HepG2 (cell line): ENCODE results near the gene EIF2B1.

Experiments used
- ARHGAP35 ChIP-seq: sonication (generic); formaldehyde crosslinking; IDR thresholded peaks from 2 replicates; pipeline ENCODE4 v1.9.0; 2022; ENCODE audit warnings: mild to moderate bottlenecking, inconsistent platforms, moderate library complexity, missing genetic modification reagents, borderline replicate concordance
- EP300 ChIP-seq, 3 experiments: sonication (generic) in 1 of 3; formaldehyde crosslinking in 1 of 3; IDR thresholded peaks; 2 replicates each; pipeline versions ENCODE4 v1.5.1 to v1.6.1; 2011 to 2020; ENCODE audit warnings: low read depth in 2 of 3, low read length in 2 of 3, borderline replicate concordance in 1 of 3, improper control_type of control experiment in 1 of 3, mild to moderate bottlenecking in 1 of 3, missing genetic modification reagents in 1 of 3, moderate library complexity in 1 of 3
- FIP1L1 ChIP-seq: fragments of 200-400 bp; formaldehyde crosslinking; IDR thresholded peaks from 2 replicates; pipeline ENCODE4 v1.6.1; 2018; ENCODE audit warnings: low read depth, mild to moderate bottlenecking, low read length, moderate library complexity, borderline replicate concordance; ENCODE audit not compliant: insufficient read depth
- MTF1 ChIP-seq: sonication (generic); formaldehyde crosslinking; IDR thresholded peaks from 2 replicates; pipeline ENCODE4 v1.5.0; 2020; ENCODE audit warnings: missing genetic modification reagents
- MYC ChIP-seq: sonication (generic); formaldehyde crosslinking; IDR thresholded peaks from 2 replicates; pipeline ENCODE4 v1.9.0; 2021; ENCODE audit warnings: missing genetic modification reagents, borderline replicate concordance
- POLR2AphosphoS5 ChIP-seq: IDR thresholded peaks from 2 replicates; pipeline ENCODE4 v1.6.1; 2012; ENCODE audit warnings: low read depth, low read length
- SP1 ChIP-seq, 2 experiments: fragments of 450-650 bp in 1 of 2; sonication (generic) in 1 of 2; formaldehyde crosslinking in 1 of 2; IDR thresholded peaks; 2 replicates each; pipeline versions ENCODE4 v1.4.0 to v1.6.1; 2016 to 2020; ENCODE audit warnings: missing genetic modification reagents in 1 of 2
- TCF7L2 ChIP-seq: IDR thresholded peaks from 2 replicates; pipeline ENCODE4 v1.6.1; 2011; ENCODE audit warnings: mild to moderate bottlenecking, low read depth, low read length, moderate library complexity
- YY1 ChIP-seq: IDR thresholded peaks from 2 replicates; pipeline ENCODE4 v1.6.1; 2011; ENCODE audit warnings: low read length, low read depth, moderate library complexity, mild to moderate bottlenecking; ENCODE audit not compliant: insufficient read depth, insufficient replicate concordance
- ZFP36 ChIP-seq: fragments of 150-350 bp; IDR thresholded peaks from 2 replicates; pipeline ENCODE4 v1.6.1; 2018; ENCODE audit warnings: borderline replicate concordance, low read length, low read depth; ENCODE audit not compliant: partially characterized antibody
- ZNF484 ChIP-seq: sonication (generic); formaldehyde crosslinking; IDR thresholded peaks from 2 replicates; pipeline ENCODE4 v1.5.1; 2020; ENCODE audit warnings: mild to moderate bottlenecking, low read depth, missing genetic modification reagents, borderline replicate concordance
- TF ChIP-seq, protein P1 (sequence below): sonication (generic); IDR thresholded peaks from 2 replicates; pipeline ENCODE4 v1.6.1; 2016; ENCODE audit warnings: low read depth, borderline replicate concordance
- TF ChIP-seq, protein P2 (sequence below): sonication (generic); formaldehyde crosslinking; IDR thresholded peaks from 2 replicates; pipeline ENCODE4 v1.8.1; 2023; ENCODE audit warnings: missing genetic modification reagents, inconsistent platforms, borderline replicate concordance

GRCh38 chr12:123597100-123597499 is 36.4 kb downstream of the EIF2B1 start:
- no peak for TF ChIP-seq FIP1L1
- TF ChIP-seq MYC (CRISPR knock-in tag): no peak
- no peak for TF ChIP-seq EP300 (IDR thresholded peaks at IDR 0.05; ENCODE audit: low read depth in 2 of 2, low read length in 2 of 2)
- no peak for TF ChIP-seq EP300 (CRISPR knock-in tag; IDR thresholded peaks at IDR 0.05; ENCODE audit: borderline replicate concordance)
- TF ChIP-seq ARHGAP35 (CRISPR knock-in tag): no peak
- TF ChIP-seq YY1: no peak
- TF ChIP-seq, protein P1, sequence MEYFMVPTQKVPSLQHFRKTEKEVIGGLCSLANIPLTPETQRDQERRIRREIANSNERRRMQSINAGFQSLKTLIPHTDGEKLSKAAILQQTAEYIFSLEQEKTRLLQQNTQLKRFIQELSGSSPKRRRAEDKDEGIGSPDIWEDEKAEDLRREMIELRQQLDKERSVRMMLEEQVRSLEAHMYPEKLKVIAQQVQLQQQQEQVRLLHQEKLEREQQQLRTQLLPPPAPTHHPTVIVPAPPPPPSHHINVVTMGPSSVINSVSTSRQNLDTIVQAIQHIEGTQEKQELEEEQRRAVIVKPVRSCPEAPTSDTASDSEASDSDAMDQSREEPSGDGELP: no peak
- TF ChIP-seq, protein P2, sequence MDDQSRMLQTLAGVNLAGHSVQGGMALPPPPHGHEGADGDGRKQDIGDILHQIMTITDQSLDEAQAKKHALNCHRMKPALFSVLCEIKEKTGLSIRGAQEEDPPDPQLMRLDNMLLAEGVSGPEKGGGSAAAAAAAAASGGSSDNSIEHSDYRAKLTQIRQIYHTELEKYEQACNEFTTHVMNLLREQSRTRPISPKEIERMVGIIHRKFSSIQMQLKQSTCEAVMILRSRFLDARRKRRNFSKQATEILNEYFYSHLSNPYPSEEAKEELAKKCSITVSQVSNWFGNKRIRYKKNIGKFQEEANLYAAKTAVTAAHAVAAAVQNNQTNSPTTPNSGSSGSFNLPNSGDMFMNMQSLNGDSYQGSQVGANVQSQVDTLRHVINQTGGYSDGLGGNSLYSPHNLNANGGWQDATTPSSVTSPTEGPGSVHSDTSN (CRISPR knock-in tag): no peak
- no peak for TF ChIP-seq ZNF484
- no peak for TF ChIP-seq TCF7L2
- no peak for TF ChIP-seq POLR2AphosphoS5
- no peak for TF ChIP-seq SP1 (IDR thresholded peaks at IDR 0.05)
- no peak for TF ChIP-seq SP1 (CRISPR knock-in tag; IDR thresholded peaks at IDR 0.05)
- TF ChIP-seq ZFP36: no peak
- no peak for TF ChIP-seq MTF1 (CRISPR knock-in tag)
